ENCODE data around the gene TUBB3. TPM values are rescaled to one million over a fixed set of nuclear protein-coding genes. Genes with fewer than 3 reads are reported as not detected.

The TUBB3 gene
- total and polyA plus RNA-seq, 9 of the 15 experiments (the other 6 are each of a cell fraction or from before 2014, with no cell fraction given) = 0.18 to 12.5 (median 5.0) TPM

DNA sequence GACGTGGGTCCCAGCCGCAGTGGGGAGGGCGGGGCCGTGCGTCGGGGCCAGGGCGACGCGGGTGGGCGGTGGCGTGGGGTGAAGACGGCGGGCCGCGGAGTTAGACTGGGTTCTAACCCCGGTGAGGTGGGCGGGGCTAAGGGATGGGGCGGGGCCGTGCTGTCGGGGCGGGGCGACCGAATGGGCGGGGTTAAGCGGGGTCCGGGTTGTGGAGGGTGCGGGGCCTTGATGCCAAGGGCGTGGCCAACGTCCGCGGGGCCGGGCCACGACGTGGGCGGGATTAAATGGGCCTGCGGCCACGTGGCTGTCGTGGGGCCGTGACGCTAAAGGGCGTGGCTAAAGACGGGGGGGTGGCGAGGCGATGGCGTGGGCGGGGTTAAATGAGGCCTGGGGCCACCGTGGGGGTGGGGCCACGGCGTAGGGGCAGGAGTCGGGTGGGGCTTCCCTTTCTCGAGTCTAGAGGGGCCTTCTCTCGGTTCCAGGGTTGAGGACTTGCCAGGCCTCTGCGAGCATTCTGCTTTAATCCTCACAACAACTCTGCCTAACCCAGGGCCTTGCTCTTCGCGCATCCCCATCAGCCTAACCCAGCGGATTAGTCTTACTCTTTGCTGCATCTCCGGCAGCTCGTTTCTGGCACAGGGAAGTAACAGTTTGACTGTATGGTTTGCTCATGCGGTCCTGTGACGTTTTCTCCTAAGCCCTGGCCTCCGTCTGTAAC lies 49.0 kb upstream of the TUBB3 start (continued):
- TF ChIP-seq, protein P1, sequence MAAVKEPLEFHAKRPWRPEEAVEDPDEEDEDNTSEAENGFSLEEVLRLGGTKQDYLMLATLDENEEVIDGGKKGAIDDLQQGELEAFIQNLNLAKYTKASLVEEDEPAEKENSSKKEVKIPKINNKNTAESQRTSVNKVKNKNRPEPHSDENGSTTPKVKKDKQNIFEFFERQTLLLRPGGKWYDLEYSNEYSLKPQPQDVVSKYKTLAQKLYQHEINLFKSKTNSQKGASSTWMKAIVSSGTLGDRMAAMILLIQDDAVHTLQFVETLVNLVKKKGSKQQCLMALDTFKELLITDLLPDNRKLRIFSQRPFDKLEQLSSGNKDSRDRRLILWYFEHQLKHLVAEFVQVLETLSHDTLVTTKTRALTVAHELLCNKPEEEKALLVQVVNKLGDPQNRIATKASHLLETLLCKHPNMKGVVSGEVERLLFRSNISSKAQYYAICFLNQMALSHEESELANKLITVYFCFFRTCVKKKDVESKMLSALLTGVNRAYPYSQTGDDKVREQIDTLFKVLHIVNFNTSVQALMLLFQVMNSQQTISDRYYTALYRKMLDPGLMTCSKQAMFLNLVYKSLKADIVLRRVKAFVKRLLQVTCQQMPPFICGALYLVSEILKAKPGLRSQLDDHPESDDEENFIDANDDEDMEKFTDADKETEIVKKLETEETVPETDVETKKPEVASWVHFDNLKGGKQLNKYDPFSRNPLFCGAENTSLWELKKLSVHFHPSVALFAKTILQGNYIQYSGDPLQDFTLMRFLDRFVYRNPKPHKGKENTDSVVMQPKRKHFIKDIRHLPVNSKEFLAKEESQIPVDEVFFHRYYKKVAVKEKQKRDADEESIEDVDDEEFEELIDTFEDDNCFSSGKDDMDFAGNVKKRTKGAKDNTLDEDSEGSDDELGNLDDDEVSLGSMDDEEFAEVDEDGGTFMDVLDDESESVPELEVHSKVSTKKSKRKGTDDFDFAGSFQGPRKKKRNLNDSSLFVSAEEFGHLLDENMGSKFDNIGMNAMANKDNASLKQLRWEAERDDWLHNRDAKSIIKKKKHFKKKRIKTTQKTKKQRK (IDR thresholded peaks at IDR 0.05; ENCODE audit: borderline replicate concordance, low read depth, low read length) = no peak
- TF ChIP-seq ZNF253 (CRISPR knock-in tag; conservative IDR thresholded peaks at IDR 0.05) (no peak), ZNF146 (CRISPR knock-in tag; IDR thresholded peaks at IDR 0.05; ENCODE audit: unreplicated experiment) (no peak), ZFP30 (CRISPR knock-in tag; IDR thresholded peaks at IDR 0.05; ENCODE audit: borderline replicate concordance) (no peak), FOXO4 (CRISPR knock-in tag; IDR thresholded peaks at IDR 0.05) (no peak), HMGN3 (IDR thresholded peaks at IDR 0.05; ENCODE audit: borderline replicate concordance, extremely low read depth, insufficient read length, low read depth, low read length) (peak; percentile 71), SRSF9 (IDR thresholded peaks at IDR 0.05; ENCODE audit: borderline replicate concordance, low read depth, low read length) (no peak), ZNF764 (CRISPR knock-in tag; IDR thresholded peaks at IDR 0.05; ENCODE audit: low read depth) (no peak), CCNT2 (IDR thresholded peaks at IDR 0.05; ENCODE audit: borderline replicate concordance, extremely low read depth, insufficient read length, low read depth, low read length) (peak; percentile 69), MYBL2 (IDR thresholded peaks at IDR 0.05; ENCODE audit: low read depth) (no peak), MYBL2 (CRISPR knock-in tag; IDR thresholded peaks at IDR 0.05; ENCODE audit: borderline replicate concordance) (no peak), ZNF282 (CRISPR knock-in tag; IDR thresholded peaks at IDR 0.05) (no peak), FOXK2 (conservative IDR thresholded peaks at IDR 0.05 in 1 of 2, IDR thresholded peaks at IDR 0.05 in 1 of 2; ENCODE audit: low read depth in 2 of 2) (peak in 1 of 2 experiments; percentile 4; a peak in 1 of 4 replicates), FIP1L1 (IDR thresholded peaks at IDR 0.05; ENCODE audit: low read depth, low read length, poor library complexity, severe bottlenecking) (peak; percentile 30), ZNF644 (tag; IDR thresholded peaks at IDR 0.05; ENCODE audit: low read depth) (no peak)
- TF ChIP-seq, protein P2, sequence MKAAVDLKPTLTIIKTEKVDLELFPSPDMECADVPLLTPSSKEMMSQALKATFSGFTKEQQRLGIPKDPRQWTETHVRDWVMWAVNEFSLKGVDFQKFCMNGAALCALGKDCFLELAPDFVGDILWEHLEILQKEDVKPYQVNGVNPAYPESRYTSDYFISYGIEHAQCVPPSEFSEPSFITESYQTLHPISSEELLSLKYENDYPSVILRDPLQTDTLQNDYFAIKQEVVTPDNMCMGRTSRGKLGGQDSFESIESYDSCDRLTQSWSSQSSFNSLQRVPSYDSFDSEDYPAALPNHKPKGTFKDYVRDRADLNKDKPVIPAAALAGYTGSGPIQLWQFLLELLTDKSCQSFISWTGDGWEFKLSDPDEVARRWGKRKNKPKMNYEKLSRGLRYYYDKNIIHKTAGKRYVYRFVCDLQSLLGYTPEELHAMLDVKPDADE (conservative IDR thresholded peaks at IDR 0.05; ENCODE audit: control insufficient read depth, low read depth, low read length) = 0 out of 2 replicates have a peak, but pooled peaks have one; percentile 46
- TF ChIP-seq, protein P3, sequence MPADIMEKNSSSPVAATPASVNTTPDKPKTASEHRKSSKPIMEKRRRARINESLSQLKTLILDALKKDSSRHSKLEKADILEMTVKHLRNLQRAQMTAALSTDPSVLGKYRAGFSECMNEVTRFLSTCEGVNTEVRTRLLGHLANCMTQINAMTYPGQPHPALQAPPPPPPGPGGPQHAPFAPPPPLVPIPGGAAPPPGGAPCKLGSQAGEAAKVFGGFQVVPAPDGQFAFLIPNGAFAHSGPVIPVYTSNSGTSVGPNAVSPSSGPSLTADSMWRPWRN (IDR thresholded peaks at IDR 0.05; ENCODE audit: low read depth) = peak; percentile 94

Measured in K562 (cell line).